Lung (tissue), 12 donors: ENCODE data around the gene NRP2. TPM values are rescaled to one million over a fixed set of nuclear protein-coding genes. Genes with fewer than 3 reads are reported as not detected.

Experiments used
- ATAC-seq: fragments of 200-7000 bp; cut with Tn5 transposase; one replicate; pipeline ENCODE4 v1.9.1; 2020; ENCODE audit warnings: moderate number of reproducible peaks; ENCODE audit not compliant: insufficient read depth, low FRiP score
- DNase-seq, 3 donors: peaks; one replicate each; pipeline ENCODE4 v3.0.0-alpha.2; 2013 to 2017
- H3K27ac ChIP-seq, 2 donors: one replicate each; pipeline ENCODE4 v1.5.1; 2013; ENCODE audit warnings: mild to moderate bottlenecking in 2 of 2, moderate library complexity in 2 of 2, control low read depth in 1 of 2, inconsistent platforms in 1 of 2, low read depth in 1 of 2, low read length in 1 of 2
- H3K27me3 ChIP-seq, 3 donors: one replicate each; pipeline ENCODE4 v1.5.1; 2013; ENCODE audit warnings: low read length in 2 of 3; ENCODE audit not compliant: control insufficient read depth in 3 of 3, insufficient read depth in 3 of 3
- H3K36me3 ChIP-seq, 4 donors: one replicate each; pipeline ENCODE4 v1.5.1; 2013; ENCODE audit warnings: low read length in 4 of 4, mild to moderate bottlenecking in 1 of 4, moderate library complexity in 1 of 4; ENCODE audit not compliant: control insufficient read depth in 4 of 4, insufficient read depth in 4 of 4
- H3K4me1 ChIP-seq, 5 donors: one replicate each; pipeline ENCODE4 v1.5.1; 2013; ENCODE audit warnings: low read length in 5 of 5, mild to moderate bottlenecking in 2 of 5, moderate library complexity in 1 of 5; ENCODE audit not compliant: control insufficient read depth in 5 of 5, insufficient read depth in 5 of 5
- H3K4me3 ChIP-seq: one replicate; pipeline ENCODE4 v1.5.1; 2013; ENCODE audit warnings: mild to moderate bottlenecking, control low read depth, moderate library complexity
- H3K9ac ChIP-seq, 2 donors: one replicate each; pipeline ENCODE4 v1.5.1; 2013; ENCODE audit warnings: low read length in 2 of 2, control low read depth in 1 of 2; ENCODE audit not compliant: insufficient read depth in 1 of 2
- H3K9me3 ChIP-seq, 4 donors: one replicate each; pipeline ENCODE4 v1.5.1; 2013; ENCODE audit warnings: low read length in 3 of 4, mild to moderate bottlenecking in 1 of 4, moderate library complexity in 1 of 4; ENCODE audit not compliant: control insufficient read depth in 4 of 4, insufficient read depth in 3 of 4
- WGBS, 2 donors: extraction: QIAGEN DNeasy Blood & Tissue Kit; methylation state at CpG; one replicate each; pipeline ENCODE4 v1.1.7; 2013; 5-methylcytosine and 5-hydroxymethylcytosine counted together
- polyA plus RNA-seq, 2 donors: library from polyadenylated mRNA; stranded (reverse); fragments of 200-250 nt; gene quantifications; one replicate each; pipeline ENCODE4 v1.2.1, GENCODE V29; 2013
- total RNA-seq, 2 donors: library from RNA; depleted of rRNA in 1 of 2; stranded (reverse); fragments of >200 nt in 1 of 2; gene quantifications; one replicate each; pipeline ENCODE4 v1.2.1, GENCODE V29; 2014 to 2021
- TF ChIP-seq, protein P1 (sequence below): IDR thresholded peaks from 2 replicates; pipeline ENCODE4 v1.5.1; 2012; ENCODE audit warnings: mild to moderate bottlenecking; ENCODE audit errors: control extremely low read depth, extremely low read depth
- donor health status: control.
- donor health status: control.
- donor health status: Bipolar disorder and iron deficiency.
- donor health status: healthy.
- donor health status: DM: yes; HTN: yes; CAD: no.

NRP2 gene
- total and polyA plus RNA-seq, 4 donors: 20.4 to 125 (median 63.2) TPM

DNA sequence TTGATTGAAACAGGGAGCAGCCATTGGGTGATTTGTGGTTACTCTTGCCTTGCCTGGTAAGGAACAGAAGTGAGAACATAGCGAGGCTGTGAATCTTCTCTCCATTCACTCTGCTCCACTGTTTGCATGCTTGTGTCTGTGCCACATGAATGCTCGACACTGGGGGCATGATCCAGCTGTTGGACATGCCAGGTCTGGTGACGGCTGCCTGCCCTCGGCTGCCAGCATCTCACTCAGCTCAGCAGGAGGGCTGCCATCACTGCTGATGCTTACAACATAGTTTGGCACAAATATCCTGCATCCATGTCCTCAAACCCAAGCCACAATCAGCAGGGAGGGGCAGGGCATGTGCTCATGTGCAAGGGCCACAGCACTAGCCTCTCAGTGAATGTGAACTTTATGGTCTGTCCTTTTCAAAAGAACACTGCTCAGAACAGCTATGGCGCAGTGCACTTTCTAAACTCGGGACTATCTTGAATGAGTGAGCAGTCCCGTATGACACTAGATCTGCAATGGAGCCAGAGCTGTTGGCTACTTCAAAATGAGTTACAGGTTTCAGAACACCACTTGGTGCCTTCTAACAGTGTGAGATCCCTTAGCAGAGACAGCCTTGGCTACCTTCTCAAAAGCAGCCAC, 126.3 kb downstream of the NRP2 start:
- no peak overlapping the region for H3K9ac ChIP-seq
- peaks cover 0 to 29% (median 7%) of the 10 kb centered on the region in 5 donors for H3K4me1 ChIP-seq
- ATAC-seq: no peak
- no peak overlapping the region for H3K4me3 ChIP-seq
- H3K27me3 ChIP-seq: no peaks in the 10 kb centered on the region
- H3K36me3 ChIP-seq: no peaks in the 10 kb centered on the region
- DNase-seq: peak; percentile 36 to 55 (median 45)
- no peak overlapping the region for H3K27ac ChIP-seq
- TF ChIP-seq, protein P1, sequence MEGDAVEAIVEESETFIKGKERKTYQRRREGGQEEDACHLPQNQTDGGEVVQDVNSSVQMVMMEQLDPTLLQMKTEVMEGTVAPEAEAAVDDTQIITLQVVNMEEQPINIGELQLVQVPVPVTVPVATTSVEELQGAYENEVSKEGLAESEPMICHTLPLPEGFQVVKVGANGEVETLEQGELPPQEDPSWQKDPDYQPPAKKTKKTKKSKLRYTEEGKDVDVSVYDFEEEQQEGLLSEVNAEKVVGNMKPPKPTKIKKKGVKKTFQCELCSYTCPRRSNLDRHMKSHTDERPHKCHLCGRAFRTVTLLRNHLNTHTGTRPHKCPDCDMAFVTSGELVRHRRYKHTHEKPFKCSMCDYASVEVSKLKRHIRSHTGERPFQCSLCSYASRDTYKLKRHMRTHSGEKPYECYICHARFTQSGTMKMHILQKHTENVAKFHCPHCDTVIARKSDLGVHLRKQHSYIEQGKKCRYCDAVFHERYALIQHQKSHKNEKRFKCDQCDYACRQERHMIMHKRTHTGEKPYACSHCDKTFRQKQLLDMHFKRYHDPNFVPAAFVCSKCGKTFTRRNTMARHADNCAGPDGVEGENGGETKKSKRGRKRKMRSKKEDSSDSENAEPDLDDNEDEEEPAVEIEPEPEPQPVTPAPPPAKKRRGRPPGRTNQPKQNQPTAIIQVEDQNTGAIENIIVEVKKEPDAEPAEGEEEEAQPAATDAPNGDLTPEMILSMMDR: no peak
- H3K9me3 ChIP-seq: no peaks in the 10 kb centered on the region
- 80 to 92% methylated on average over 7 of the region's 7 CpGs for WGBS, 2 donors

DNA sequence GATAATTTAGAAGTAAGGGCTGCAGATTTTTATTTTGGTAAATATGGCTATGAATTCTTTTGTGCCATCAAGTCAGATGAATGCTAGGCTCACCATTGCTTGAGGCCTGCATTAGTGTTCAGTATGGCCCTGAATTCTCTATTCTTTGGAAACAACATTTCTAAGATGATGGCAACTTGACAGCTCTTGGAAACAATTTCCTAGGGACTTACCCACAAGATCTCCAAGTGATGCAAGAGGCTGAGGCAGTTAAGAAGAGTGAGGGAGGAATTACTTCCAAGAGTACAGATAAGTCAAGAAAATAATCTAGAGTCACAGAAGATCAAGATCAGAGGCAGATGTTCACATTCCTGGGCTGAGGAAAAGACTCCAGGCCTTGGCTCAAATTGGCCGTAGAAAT, 129.1 kb downstream of the NRP2 start:
- DNase-seq: no peak
- TF ChIP-seq, protein P1: no peak
- Histone ChIP-seq H3K36me3 (no peaks in the 10 kb centered on the region), H3K27me3 (no peaks in the 10 kb centered on the region), H3K9ac (no peak overlapping the region), H3K4me3 (no peak overlapping the region), H3K4me1 (peaks cover 0 to 36% (median 12%) of the 10 kb centered on the region in 5 donors), H3K27ac (no peak overlapping the region), H3K9me3 (peaks cover 0 to 3% (median 0%) of the 10 kb centered on the region in 4 donors)
- 83 to 88% methylated on average over 1 of the region's 1 CpG for WGBS, 2 donors
- ATAC-seq: no peak

DNA sequence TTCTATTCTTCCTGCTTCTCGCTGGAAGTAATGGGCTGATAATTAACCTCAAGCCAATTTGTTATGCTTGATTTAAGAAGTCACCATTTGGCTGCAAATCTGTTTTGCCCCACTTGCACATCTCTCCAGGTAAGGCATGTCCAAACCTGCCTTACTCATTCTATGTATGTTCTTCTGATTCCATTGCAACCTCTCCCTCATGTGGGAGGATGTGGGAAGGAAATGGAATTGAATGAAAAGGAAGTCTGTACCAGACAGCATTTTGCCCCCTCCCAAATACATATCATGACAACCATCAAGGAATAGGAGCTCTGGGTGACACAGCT, 131.7 kb downstream of the NRP2 start:
- TF ChIP-seq, protein P1: no peak
- Histone ChIP-seq H3K4me3 (no peak overlapping the region), H3K27ac (no peak overlapping the region), H3K9ac (no peak overlapping the region), H3K27me3 (no peaks in the 10 kb centered on the region), H3K9me3 (peaks cover 0 to 4% (median 0%) of the 10 kb centered on the region in 4 donors), H3K4me1 (peaks cover 0 to 22% (median 0%) of the 10 kb centered on the region in 5 donors), H3K36me3 (no peaks in the 10 kb centered on the region)
- ATAC-seq (no peak), DNase-seq (no peak)
- 75 to 79% methylated on average over 1 of the region's 1 CpG for WGBS, 2 donors

DNA sequence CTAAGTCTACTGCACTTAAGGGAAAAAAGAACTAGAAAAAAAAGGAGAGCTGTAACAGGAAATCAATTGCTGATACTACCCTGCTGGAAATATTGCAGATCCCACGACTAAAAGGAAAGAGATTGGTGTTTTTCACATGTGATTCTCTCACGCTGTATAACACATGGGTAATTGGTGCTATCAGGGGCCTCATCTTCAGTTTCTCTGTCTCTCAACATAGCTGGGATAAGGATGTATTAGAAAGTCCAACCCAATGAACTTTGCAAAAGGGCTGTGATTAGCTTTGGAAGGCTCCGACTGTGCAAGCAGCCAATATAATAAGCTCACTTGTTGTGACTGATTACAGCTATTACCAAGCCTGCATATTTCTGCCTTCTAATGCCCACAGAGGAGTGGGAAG, 133.4 kb downstream of the NRP2 start:
- no peak overlapping the region for H3K4me3 ChIP-seq
- no peak for ATAC-seq
- no peaks in the 10 kb centered on the region for H3K36me3 ChIP-seq
- H3K27ac ChIP-seq: no peak overlapping the region
- TF ChIP-seq, protein P1: no peak
- H3K9ac ChIP-seq: no peak overlapping the region
- no peaks in the 10 kb centered on the region for H3K27me3 ChIP-seq
- H3K4me1 ChIP-seq: peaks cover 0 to 29% (median 0%) of the 10 kb centered on the region in 5 donors
- H3K9me3 ChIP-seq: peaks cover 0 to 4% (median 0%) of the 10 kb centered on the region in 4 donors
- WGBS, 2 donors: 76 to 78% methylated on average over 3 of the region's 3 CpGs
- DNase-seq: peak in 1 of 3 donors; percentile 18
